HG02943 (cell line): ENCODE measurements around the gene TOGARAM2.

ENCODE experiments used
- ATAC-seq: cut with Tn5 transposase; IDR thresholded peaks from one replicate; pipeline ENCODE4 v1.9.1; 2021; ENCODE audit warnings: mild to moderate bottlenecking, low read depth, moderate library complexity; ENCODE audit not compliant: unreplicated experiment

TOGARAM2 gene

DNA sequence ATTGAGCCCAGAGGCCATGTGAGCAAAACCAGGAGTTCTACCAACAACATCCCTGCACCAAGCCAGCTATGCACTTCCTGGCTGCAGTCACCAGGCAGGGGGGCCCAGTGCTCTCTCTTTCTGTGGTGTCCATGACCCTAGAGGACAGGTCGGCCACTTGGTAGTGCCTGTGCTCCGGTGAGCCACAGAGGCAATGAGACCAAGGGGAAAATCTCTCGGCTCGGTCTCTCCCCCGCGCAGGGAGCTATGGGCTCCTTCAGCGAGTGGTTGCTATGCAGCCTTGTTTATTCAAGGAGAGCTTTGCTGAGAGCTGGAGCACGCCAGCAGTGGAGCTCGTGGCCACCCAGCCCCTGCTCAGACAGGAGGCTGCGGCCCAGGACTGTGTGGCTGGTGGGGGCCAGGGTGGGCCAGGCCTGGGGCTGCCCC is at the start of gene TOGARAM2:
TSS of gene TOGARAM2 (plus strand) at position 283 of the 426 bp plus-strand sequence. CDS start 13,537 bp downstream, outside the sequence.
- ATAC-seq = no peak

DNA sequence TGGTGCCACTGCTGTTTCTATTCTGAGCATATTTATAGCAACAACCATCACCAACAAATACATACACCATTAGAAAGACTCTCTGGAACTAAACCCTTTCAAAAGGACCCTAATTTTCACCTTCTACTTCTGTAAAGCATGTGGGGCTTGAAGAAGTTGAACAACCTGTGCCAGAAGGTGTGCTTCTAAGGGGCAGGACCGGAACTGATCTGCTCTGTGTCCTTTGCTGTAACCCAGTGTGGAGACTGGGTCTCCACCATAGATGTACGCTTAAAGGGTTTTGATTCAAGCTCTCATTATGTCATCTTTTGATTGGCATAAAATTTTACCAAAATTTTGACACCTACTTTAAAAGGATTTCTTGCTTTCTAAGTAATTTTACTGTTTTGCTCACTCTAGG is 46.3 kb upstream of the TOGARAM2 start:
- ATAC-seq = no peak

DNA sequence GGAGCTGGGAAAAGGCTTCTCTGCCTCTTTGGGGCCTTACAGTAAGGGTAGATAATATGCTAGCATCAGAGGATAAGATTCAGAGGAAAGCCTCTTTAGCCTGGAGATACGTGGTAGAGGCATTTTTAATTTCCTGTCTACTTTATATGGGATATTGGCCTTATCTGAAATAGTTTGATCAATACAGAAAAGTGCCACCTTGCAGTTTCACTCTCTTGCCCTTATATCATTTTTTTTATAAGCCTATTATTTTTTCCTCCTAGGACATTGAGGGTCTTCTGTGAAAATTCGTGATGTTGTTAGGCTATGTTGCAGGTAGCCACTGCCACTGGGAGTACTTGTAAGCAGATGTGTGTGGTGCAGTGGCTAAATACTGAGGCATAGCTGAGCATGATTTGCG is 40.1 kb upstream of the TOGARAM2 start:
- ATAC-seq = no peak

DNA sequence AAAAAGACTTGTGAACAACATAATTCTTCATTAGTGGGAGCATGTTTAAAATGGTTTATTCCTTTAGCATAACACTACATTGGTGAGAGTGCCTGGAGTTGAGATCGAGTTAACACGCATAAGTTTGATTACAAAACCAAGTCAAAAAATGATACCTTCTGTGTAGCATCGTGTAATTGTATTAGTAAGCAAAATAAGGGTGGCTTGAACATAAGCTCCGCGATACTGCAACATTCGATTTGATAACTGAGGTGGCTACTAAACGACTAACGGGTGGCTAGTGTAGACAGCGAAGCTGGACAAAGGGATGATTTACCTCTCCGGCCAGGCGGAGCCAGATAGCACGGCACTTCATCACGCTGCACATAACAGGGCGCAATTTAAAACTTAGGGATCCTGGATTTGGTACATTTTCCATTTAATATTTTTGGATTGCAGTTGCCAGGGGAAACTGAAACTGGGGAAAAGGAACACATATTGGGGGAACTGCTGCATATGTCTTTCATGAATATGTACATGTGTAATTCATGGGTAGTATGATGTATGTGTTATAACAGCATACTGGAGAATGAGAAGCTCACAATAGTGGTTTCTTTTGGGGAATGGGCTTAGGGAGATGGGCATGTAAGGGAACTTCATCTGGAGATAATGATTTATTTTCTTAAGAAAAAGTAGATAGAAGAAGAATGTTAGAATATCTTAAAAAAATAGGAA is 36.4 kb upstream of the TOGARAM2 start:
- no peak for ATAC-seq

DNA sequence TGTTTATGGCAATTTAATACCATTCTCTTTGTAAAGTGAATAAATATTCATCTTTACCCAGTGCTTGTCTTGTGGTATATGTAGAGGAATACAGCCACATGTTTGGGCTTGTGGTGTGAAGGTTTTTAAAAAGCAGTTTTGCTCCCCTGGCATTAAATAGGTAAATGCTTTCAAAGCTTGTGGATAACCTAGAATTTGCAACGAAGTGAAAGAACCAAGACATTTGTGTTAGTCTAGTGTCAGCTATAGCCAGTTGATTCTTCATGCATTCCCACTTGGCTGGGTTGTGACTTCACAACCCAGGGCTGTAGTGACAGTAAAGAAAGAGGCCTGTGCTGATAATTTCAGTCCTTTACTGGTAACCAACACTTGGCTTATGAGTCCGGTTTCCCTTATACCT is 32.9 kb upstream of the TOGARAM2 start:
- ATAC-seq = no peak

DNA sequence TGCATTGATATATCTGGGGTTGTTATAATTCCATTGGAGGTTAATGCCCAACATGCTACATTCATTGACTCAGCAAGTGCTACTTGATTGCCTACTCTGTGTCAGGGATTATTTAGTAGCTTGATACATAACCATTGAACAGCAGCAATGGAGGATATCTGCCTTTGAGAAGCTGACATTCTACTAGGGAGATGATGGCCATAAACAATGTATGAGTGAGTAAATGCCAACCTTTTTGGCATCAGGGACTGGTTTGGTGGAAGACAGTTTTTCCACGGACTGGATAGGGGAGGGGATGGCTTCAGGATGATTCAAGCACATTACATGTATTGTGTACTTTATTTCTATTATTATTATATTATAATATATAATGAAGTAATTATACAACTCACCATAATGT is 31.9 kb upstream of the TOGARAM2 start:
- no peak for ATAC-seq

DNA sequence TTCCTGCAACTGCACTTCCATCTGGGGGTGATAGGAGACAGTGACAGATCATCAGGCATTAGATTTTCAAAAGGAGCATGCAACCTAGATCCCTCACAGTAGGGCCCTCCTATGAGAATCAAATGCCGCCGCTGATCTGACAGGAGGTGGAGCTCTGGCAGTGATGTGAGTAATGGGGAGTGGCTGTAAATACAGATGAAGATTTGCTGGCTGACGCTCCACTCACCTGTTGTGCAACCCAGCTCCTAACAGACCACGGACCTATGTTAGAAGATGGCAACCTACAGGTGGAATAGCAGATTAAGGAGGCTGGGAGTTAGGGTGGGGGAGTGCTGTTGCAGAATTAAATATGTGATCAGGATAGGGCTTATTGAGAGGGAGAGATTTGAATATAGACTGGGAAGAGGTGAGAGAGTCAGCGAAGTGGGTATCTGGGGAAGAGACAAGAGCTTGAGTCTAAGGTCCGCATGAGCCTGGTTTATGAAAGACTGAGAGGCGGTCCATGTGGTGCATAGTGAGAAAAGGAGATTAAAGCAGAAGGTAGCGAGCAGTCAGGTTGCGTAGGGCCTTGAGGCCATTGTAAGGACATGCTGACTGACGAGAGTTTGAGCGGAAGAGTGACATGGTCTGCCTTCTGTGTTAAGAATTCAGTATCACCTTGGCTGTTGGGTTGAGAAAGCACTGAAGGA is 31.3 kb upstream of the TOGARAM2 start:
- no peak for ATAC-seq

DNA sequence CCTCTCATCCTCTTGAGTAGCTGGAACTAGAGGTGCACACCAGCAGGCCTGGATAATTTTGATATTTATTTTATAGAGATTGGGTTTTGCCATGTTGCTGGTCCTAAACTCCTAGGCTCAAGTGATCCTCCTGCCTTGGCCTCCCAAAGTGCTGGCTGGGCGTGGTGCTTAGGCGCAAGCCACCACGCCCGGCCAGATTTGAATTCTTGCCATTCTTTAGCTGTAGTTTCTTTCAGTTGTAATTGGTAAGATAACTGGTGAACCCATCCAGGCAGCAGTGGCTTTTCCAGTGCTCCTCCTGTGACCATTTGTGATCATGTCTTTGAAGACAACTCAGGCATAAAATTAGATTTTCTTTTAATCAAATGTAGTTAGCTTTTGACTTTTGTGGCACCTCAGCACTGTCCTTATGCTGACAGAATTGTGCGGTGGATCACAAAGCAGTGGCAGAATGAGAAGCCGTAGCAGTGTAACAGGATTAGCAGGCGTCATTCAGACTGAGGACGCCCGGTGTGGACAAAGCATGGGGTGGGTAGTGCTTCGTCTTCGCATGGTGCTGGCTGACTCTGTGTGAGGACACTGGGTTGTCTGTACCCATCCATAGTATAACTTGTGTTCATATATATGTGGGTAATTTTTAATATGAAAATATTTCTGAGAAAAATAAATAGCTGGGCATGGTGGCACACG is 30.0 kb upstream of the TOGARAM2 start:
- no peak for ATAC-seq

DNA sequence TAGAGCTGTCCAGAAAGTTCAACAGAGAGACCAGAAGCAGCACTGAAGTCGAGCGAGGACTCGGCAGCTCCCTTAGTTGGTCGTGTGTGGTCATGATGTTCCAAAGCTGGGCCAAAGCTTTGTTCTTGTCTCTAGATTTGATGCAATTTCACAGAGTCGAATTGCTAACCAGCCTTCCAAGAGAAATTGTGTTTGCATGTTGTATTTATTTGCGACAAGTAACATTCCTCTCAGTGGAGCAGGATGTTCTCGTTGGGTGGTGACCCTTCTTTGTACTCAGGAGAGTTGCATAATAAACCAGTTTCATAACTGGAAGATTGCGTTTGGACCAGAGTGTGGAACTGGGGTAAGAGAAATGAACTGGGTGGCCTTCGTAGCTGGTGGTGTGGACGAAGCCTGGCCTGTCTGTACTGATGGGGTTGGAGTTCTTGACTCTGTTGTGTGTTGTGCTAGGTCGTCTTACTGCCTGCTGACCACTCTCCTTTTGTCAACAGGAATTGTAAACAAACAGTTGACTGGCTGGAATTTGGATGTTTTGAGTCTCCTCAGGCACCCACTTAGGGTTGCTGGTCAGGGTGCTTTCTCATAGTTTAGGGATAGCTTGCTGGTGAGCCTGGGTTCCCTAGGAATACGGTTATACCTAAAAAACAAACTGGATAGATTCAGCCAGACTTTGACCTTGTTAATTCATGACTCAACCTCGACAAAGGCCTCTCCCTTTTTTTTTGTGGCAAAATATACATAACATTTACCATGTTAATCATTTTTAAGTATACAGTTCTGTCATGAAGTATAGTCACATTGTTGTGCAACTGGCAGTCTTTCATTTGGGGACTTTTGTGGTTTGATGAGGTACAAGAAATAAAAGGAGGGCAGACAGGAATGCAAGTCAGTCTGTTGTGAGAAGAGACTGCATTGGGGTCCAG is 28.9 kb upstream of the TOGARAM2 start:
- no peak for ATAC-seq

DNA sequence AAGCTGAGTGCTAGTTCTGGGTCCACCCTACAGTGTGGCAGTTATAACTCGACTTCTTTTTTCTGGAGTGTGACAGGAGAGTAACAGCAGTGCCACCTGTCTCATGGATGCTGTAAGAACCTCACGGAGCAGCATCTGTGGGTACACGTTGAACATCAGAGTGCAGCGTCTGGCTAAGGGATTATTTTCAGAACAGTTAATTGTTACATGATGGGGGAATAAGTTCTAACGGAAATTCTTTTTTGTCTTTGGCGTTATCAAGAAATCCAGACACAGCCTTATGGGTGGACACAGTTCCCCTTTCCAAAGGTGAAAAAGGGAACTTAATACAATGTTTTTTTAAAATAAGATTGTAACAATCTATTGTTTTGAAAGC is 28.3 kb upstream of the TOGARAM2 start:
- no peak for ATAC-seq

DNA sequence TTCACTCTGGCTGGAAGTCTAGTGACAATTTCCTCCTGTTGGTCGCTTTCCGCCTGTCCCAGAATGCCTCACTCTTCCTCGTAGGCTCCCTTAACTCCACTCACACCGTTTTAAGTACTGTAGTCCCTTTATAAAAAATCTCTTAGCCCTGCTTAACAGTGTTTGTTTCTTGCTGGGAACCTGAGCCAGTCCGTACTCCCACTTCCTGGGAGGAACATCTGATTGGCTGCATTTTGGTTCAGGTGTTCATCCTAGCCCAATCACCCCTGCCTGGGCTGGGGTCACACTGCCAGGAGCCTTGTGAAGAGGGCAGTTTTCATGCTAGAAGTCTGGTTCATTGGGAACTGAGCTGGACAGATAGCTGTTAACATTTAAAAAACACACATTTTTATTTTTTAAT is 25.6 kb upstream of the TOGARAM2 start:
- ATAC-seq = no peak

DNA sequence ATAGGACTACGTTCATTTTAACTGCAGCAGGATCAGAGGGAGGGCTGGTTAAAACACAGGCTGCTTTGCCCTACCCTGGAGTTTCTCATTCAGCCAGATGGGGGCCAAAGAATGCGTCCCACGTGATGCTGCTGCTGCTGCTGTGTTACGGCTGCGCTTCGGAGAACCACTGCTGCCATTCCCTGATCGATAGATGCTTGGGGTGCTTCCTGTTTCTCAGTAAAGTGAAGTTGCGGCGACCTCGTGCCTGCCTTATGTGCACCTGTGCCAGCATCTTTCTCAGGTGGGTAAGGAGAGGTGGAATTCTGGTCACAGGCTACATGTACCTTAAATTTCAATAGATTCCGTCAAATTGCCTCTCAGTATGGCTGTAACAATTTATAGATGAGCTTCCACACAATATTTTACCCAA is 24.7 kb upstream of the TOGARAM2 start:
- no peak for ATAC-seq

DNA sequence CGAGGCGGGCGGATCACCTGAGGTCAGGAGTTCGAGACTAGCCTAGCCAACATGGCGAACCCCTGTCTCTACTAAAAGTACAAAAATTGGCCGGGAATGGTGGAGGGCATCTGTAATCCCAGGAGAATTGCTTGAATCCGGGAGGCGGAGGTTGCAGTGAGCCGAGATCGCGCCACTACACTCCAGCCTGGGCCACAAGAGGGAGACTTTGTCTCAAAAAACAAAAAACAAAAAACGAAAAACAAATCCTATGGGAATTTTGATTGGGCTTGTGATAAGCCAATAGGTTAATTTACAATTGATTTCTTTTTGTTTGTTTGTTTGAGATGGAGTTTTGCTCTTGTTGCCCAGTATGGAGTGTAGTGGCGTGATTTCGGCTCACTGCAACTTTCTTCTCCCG is 24.2 kb upstream of the TOGARAM2 start:
- ATAC-seq = no peak

DNA sequence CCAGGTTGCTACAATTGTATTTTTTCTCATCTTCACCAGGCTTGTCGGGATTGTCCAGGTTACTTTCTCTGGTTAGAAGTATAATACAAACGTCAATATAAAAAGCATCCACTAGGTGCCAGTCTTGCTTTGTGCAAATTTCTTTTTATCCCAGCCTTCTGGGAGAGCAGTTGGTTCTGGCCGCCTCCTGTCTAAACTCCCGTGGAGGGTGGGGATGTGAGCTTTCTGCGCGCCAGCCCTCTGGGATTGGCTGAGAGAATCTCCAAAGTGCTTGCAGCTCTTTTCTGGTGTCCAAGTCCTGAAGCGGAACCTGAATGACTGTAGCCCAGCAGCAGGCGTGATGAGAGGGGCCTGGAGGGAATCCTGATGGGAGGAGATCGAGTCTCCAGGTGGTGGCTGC is 22.4 kb upstream of the TOGARAM2 start:
- no peak for ATAC-seq

DNA sequence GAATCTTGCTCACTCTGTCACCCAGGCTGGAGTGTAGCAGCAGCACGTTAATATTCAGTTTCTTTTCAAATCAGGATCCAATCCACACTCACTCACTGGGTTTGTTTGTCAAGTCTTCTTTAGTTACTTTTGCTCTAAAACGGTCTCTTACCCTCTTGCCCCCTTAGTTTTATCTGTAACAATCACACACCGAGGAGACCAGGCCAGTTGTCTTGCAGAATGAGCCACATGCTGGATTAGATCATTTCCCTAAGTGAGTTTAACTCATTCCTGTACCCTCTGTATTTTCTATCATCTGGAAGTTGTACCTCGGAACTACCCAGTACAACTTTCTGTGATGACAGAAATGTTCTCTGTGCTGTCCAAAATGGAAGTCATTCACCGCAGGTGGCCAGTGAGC is 20.7 kb upstream of the TOGARAM2 start:
- ATAC-seq = no peak

DNA sequence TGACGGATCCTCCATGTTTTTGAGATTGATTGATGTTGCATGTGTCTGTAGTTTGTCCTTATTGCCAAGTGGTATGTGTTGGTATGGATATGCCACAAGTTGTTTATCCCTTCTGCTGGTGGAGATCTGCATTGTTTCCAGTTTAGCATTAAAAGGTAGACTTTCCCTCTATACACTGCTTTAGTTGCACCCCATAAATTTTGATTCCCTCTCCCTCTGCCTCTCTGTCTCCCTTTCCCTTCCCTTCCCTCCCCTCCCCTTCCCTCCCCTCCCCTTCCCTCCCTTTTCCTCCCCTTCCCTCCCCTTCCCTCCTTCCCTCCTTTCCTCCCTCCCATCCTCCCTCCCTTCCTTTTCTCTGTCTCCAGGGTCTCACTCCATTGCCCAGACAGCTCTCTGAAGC is 18.6 kb upstream of the TOGARAM2 start:
- ATAC-seq = no peak

DNA sequence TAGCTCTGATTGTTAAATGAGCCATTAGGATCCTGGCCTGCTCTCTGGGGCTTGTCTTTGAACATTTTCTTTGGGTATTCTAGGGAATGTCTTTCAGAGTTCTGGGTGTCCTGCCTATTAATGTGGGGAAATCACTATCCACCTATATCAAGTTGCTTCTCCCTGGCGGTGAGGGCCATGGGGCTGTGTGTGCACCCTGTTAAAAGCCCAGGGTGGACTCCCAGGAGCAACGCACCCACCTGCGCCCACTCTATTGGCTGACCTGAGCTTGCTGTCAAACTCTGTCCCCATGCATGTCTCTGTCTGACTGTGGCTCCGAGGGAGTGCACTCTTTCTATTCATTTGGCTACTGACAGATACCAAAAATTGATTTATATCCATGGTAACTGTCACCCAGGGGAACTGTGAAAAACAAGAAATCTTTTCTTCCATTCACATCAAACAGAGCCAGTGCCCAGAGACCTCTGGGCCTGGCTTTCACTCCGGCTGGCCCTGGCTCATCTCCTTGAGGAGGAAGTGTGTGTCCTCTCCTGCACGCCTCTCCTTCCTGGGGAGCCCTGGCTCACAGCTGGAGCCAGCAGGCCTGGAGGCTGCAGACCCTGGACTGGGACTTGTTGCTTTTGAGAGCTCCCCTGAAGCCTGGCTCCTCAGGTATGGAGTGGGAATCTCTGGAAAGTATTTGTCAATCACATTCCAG is 10.5 kb upstream of the TOGARAM2 start:
- ATAC-seq = no peak

DNA sequence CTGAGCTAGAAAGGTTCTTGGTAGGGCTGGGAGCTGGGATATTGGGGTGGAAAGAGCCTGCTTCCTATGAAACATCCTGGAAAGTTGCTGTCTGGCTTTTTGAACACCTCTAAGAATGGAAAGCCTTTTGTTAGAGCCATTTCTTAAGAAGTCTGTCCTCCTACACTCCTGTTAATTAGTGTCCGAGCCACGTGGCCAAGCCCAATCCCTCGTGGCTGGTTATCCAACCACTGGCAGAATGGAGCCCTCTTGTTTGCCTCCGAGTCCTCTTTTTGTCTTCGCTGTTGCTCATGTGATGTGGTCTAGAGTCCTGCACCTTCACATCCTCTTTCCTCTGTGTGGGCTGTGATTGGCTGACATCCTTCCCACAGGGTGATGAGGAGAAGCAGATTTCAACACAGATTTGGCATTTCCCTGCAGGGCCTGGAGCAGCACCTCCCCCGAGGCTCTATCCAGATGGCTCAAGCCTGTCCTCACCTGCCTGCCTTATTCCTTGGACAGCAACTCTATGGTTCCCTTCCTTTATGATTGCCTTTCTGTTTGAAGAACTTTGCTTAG is 8.2 kb upstream of the TOGARAM2 start:
- no peak for ATAC-seq

DNA sequence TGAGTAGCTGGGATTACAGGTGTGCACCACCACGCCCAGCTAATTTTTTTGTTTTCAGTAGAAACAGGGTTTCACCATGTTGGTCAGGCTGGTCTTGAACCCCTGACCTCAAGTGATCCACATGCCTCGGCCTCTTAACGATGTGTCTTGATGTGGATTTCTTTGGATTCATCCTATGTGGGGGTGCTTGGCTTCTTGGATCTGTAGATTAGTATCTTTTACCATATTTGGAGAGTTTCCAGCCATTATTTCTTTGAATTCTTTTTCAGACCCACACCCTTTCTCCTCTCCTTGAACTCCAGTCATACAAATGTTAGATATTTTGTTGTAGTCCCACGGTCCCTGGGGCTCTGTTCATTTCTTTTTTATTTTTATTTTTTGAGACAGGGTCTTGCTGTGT is 6.8 kb upstream of the TOGARAM2 start:
- no peak for ATAC-seq

DNA sequence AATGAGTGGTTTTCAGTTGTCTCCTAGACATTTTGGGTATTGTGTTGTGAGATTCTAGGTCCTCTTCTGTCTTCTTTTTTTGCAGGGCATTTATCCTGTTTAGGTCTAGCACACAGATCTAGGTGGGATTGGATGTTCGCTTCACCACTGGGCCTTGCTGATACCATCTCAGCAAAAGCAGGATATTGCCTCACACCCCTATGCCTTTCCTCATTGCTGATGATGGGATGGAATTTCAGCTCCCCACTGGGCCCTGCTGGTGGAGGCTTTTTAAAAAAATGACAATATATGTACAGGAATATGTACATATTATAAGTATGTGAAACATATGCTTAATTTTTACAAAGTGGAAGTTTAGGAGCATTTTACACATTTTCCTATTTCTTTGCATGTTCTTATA is 5.4 kb upstream of the TOGARAM2 start:
- no peak for ATAC-seq
